Transverse colon (tissue), 3 donors: ENCODE measurements around the gene MEGF11.

Experiments
- CTCF ChIP-seq, 5 experiments: fragments of 200-600 bp in 3 of 5; fragments of 450-650 bp in 2 of 5; sonication (generic) in 3 of 5; IDR thresholded peaks; 1 replicate in 2 of 5; 2 replicates in 3 of 5; pipeline ENCODE4 v1.5.1; 2016 to 2017; ENCODE audit warnings: antibody characterized with exemption in 5 of 5, inconsistent platforms in 3 of 5, mild to moderate bottlenecking in 2 of 5, moderate library complexity in 1 of 5
- EP300 ChIP-seq: sonication (generic); formaldehyde crosslinking; IDR thresholded peaks from one replicate; pipeline ENCODE4 v1.6.1; 2017; ENCODE audit warnings: antibody characterized with exemption, low read depth
- POLR2A ChIP-seq: fragments of 450-650 bp; IDR thresholded peaks from one replicate; pipeline ENCODE4 v1.6.1; 2016; ENCODE audit warnings: antibody characterized with exemption, mild to moderate bottlenecking, moderate library complexity

GRCh38 chr15:66184936-66185790 lies 68.4 kb downstream of the MEGF11 start:
- TF ChIP-seq CTCF (IDR thresholded peaks at IDR 0.05) (no peak), POLR2A (no peak), EP300 (no peak)
